HCT116 (cell line): ENCODE data around the gene NCAPD3. TPM values are rescaled to one million over a fixed set of nuclear protein-coding genes. Genes with fewer than 3 reads are reported as not detected.

Experiments
- ATAC-seq: fragments of 200-7000 bp; cut with Tn5 transposase; 2 replicates; pipeline ENCODE4 v1.9.1; 2020; ENCODE audit warnings: mild to moderate bottlenecking, moderate library complexity
- BruUV-seq: library from RNA; stranded (reverse); fragments of 400-500 nt; replicated peaks from 2 replicates; lab custom pipeline; 2021; lab: Mats Ljungman, UMichigan
- CTCF ChIA-PET: fragments of 300-600 bp; sonication (Branson Sonifier 250); formaldehyde crosslinking; loops from one replicate; lab custom pipeline; 2021; ENCODE audit warnings: antibody characterized with exemption; lab: Charles Lee
- POLR2A ChIA-PET: fragments of 300-600, 350-600 bp; sonication (Branson Sonifier 250); formaldehyde crosslinking; loops from one replicate; lab custom pipeline; 2021; ENCODE audit warnings: antibody characterized with exemption; lab: Charles Lee
- RAD21 ChIA-PET, 2 experiments: fragments of 300-600 bp; sonication (Branson Sonifier 250); formaldehyde crosslinking; loops; one replicate each; lab custom pipeline; 2023; ENCODE audit warnings: low total read pairs in 2 of 2; ENCODE audit not compliant: uncharacterized antibody in 2 of 2, unreplicated experiment in 2 of 2, low non-redundant PET in 1 of 2; lab: Charles Lee
- DNase-seq: peaks from one replicate; pipeline ENCODE4 v3.0.0-alpha.2; 2010; ENCODE audit warnings: low read depth, low spot score
- H2AFZ ChIP-seq: fragments of 200-600 bp; shearing (Covaris generic), sonication (generic); 2 replicates; pipeline ENCODE4 v1.6.1; 2017; ENCODE audit warnings: low read depth, mixed run types, mixed read lengths, antibody characterized with exemption, low read length; ENCODE audit not compliant: poor library complexity, severe bottlenecking
- H3K27ac ChIP-seq: 2 replicates; pipeline ENCODE4 v1.5.1; 2012; ENCODE audit warnings: low read depth, low read length
- H3K27me3 ChIP-seq: fragments of 200-600 bp; sonication (generic); 2 replicates; pipeline ENCODE4 v1.6.1; 2016; ENCODE audit warnings: mixed run types, low read length, mixed read lengths; ENCODE audit not compliant: insufficient read depth
- H3K36me3 ChIP-seq, 2 experiments: fragments of 200-500 bp in 1 of 2; fragments of 200-600 bp in 1 of 2; sonication (Bioruptor generic) in 1 of 2; sonication (generic) in 1 of 2; 2 replicates each; pipeline versions ENCODE4 v1.5.1 to v1.6.1; 2014 to 2016; ENCODE audit warnings: low read length in 2 of 2, inconsistent platforms in 1 of 2, mixed read lengths in 1 of 2, mixed run types in 1 of 2; ENCODE audit not compliant: insufficient read depth in 2 of 2, control insufficient read depth in 1 of 2
- H3K4me1 ChIP-seq, 2 experiments: fragments of 200-600 bp in 1 of 2; sonication (generic) in 1 of 2; 2 replicates each; pipeline versions ENCODE4 v1.5.1 to v1.6.1; 2012 to 2017; ENCODE audit warnings: low read length in 2 of 2, inconsistent platforms in 1 of 2, mild to moderate bottlenecking in 1 of 2, mixed read lengths in 1 of 2, mixed run types in 1 of 2, moderate library complexity in 1 of 2; ENCODE audit not compliant: insufficient read depth in 2 of 2, control insufficient read depth in 1 of 2
- H3K4me2 ChIP-seq: fragments of 200-600 bp; sonication (generic); 2 replicates; pipeline ENCODE4 v1.6.1; 2017; ENCODE audit warnings: mixed run types, low read length, mixed read lengths
- H3K4me3 ChIP-seq, 2 experiments: fragments of 200-600 bp in 1 of 2; sonication (generic) in 1 of 2; replicated peaks in 1 of 2; 2 replicates each; pipeline ENCODE4 v1.5.1; 2011 to 2016; ENCODE audit warnings: low read length in 2 of 2, control low read depth in 1 of 2, low read depth in 1 of 2, mild to moderate bottlenecking in 1 of 2, mixed read lengths in 1 of 2, mixed run types in 1 of 2
- H3K79me2 ChIP-seq: fragments of 200-600 bp; sonication (generic); 2 replicates; pipeline ENCODE4 v1.6.1; 2017; ENCODE audit warnings: mild to moderate bottlenecking, mixed run types, low read length, moderate library complexity, mixed read lengths; ENCODE audit not compliant: insufficient read depth
- H3K9ac ChIP-seq: fragments of 200-600 bp; sonication (generic); 2 replicates; pipeline ENCODE4 v1.6.1; 2016; ENCODE audit warnings: low read length, mixed read lengths
- H3K9me2 ChIP-seq: fragments of 200-600 bp; sonication (generic), shearing (Covaris generic); 2 replicates; pipeline ENCODE4 v1.6.1; 2017; ENCODE audit warnings: mixed run types, mild to moderate bottlenecking, moderate library complexity; ENCODE audit not compliant: insufficient read depth
- H3K9me3 ChIP-seq, 2 experiments: fragments of 200-500 bp in 1 of 2; fragments of 200-600 bp in 1 of 2; sonication (Bioruptor generic) in 1 of 2; sonication (generic) in 1 of 2; 2 replicates each; pipeline ENCODE4 v1.6.1; 2014 to 2017; ENCODE audit warnings: low read length in 2 of 2, mixed read lengths in 2 of 2, inconsistent platforms in 1 of 2, low read depth in 1 of 2, mild to moderate bottlenecking in 1 of 2, mixed run types in 1 of 2, moderate library complexity in 1 of 2; ENCODE audit not compliant: control insufficient read depth in 1 of 2, insufficient read depth in 1 of 2
- H4K20me1 ChIP-seq: fragments of 200-600 bp; sonication (generic), shearing (Covaris generic); 2 replicates; pipeline ENCODE4 v1.6.1; 2017; ENCODE audit warnings: mixed run types, mild to moderate bottlenecking, moderate library complexity; ENCODE audit not compliant: insufficient read depth
- ATF3 ChIP-seq: IDR thresholded peaks from 2 replicates; pipeline ENCODE4 v1.6.1; 2012
- CBX3 ChIP-seq: IDR thresholded peaks from 2 replicates; pipeline ENCODE4 v1.6.1; 2012; ENCODE audit warnings: low read depth
- CEBPB ChIP-seq: IDR thresholded peaks from 2 replicates; pipeline ENCODE4 v1.6.1; 2012; ENCODE audit warnings: low read depth
- EGR1 ChIP-seq: IDR thresholded peaks from 2 replicates; pipeline ENCODE4 v1.6.1; 2012; ENCODE audit warnings: low read depth
- ELF1 ChIP-seq: IDR thresholded peaks from 2 replicates; pipeline ENCODE4 v1.6.1; 2012; ENCODE audit warnings: low read depth, borderline replicate concordance
- EZH2 ChIP-seq: fragments of 200-600 bp; sonication (generic); IDR thresholded peaks from 2 replicates; pipeline ENCODE4 v1.6.1; 2017; ENCODE audit warnings: antibody characterized with exemption, mixed run types
- EZH2phosphoT487 ChIP-seq: fragments of 200-600 bp; IDR thresholded peaks from 2 replicates; pipeline ENCODE4 v1.6.1; 2018; ENCODE audit warnings: antibody characterized with exemption, borderline replicate concordance
- FOSL1 ChIP-seq: IDR thresholded peaks from 2 replicates; pipeline ENCODE4 v1.6.1; 2012; ENCODE audit warnings: low read depth
- JUND ChIP-seq: IDR thresholded peaks from 2 replicates; pipeline ENCODE4 v1.6.1; 2012
- POLR2A ChIP-seq: IDR thresholded peaks from 2 replicates; pipeline ENCODE4 v1.7.0; 2011; ENCODE audit warnings: borderline replicate concordance; ENCODE audit not compliant: insufficient read depth, insufficient read length; ENCODE audit errors: extremely low read depth
- POLR2AphosphoS5 ChIP-seq: IDR thresholded peaks from 2 replicates; pipeline ENCODE4 v1.6.1; 2011; ENCODE audit warnings: mild to moderate bottlenecking, low read depth, low read length, moderate library complexity
- SIN3A ChIP-seq: IDR thresholded peaks from 2 replicates; pipeline ENCODE4 v1.6.1; 2012; ENCODE audit warnings: low read depth
- SP1 ChIP-seq: IDR thresholded peaks from 2 replicates; pipeline ENCODE4 v1.6.1; 2012; ENCODE audit warnings: low read depth
- SRF ChIP-seq: IDR thresholded peaks from 2 replicates; pipeline ENCODE4 v1.6.1; 2012; ENCODE audit warnings: low read depth
- TCF7L2 ChIP-seq: IDR thresholded peaks from 2 replicates; pipeline ENCODE4 v1.7.0; 2011; ENCODE audit warnings: borderline replicate concordance, inconsistent platforms; ENCODE audit not compliant: insufficient read depth, insufficient read length; ENCODE audit errors: extremely low read depth
- ZFX ChIP-seq: fragments of 450-650 bp; IDR thresholded peaks from 2 replicates; pipeline ENCODE4 v1.6.1; 2017
- intact Hi-C: fragments of 100-400 bp; cut with micrococcal nuclease; formaldehyde crosslinking; loops from 2 replicates; pipeline ENCODE4 v1.10.0; 2022
- total RNA-seq: library from RNA; stranded (reverse); gene quantifications from one replicate; pipeline ENCODE4 v1.2.1, GENCODE V29; 2021; ENCODE audit not compliant: unreplicated experiment
- TF ChIP-seq, protein P1 (sequence below): IDR thresholded peaks from 2 replicates; pipeline ENCODE4 v1.6.1; 2012; ENCODE audit warnings: low read depth
- TF ChIP-seq, protein P2 (sequence below), 3 experiments: fragments of 200-600 bp in 1 of 3; sonication (generic) in 1 of 3; IDR thresholded peaks in 2 of 3; conservative IDR thresholded peaks in 1 of 3; 2 replicates each; pipeline ENCODE4 v1.5.1; 2012 to 2017; ENCODE audit warnings: low read depth in 2 of 3, low read length in 2 of 3, antibody characterized with exemption in 1 of 3, borderline replicate concordance in 1 of 3, control low read depth in 1 of 3, mild to moderate bottlenecking in 1 of 3, mixed read lengths in 1 of 3, mixed run types in 1 of 3, moderate library complexity in 1 of 3; ENCODE audit not compliant: insufficient read depth in 1 of 3

The NCAPD3 gene
- total RNA-seq, 1 experiment from 2014 or later: 71.0 TPM

- intact Hi-C loops: no loop called here
- no peak overlapping the region for H3K9ac ChIP-seq
- H3K4me1 ChIP-seq: no peaks in the 10 kb centered on the region
- no peak overlapping the region for H2AFZ ChIP-seq
- H3K27ac ChIP-seq: no peak overlapping the region
- H4K20me1 ChIP-seq: no peaks in the 10 kb centered on the region
- no peaks in the 10 kb centered on the region for H3K9me2 ChIP-seq
- no peak overlapping the region for H3K4me3 ChIP-seq
- CTCF ChIA-PET: no interaction called here
- H3K36me3 ChIP-seq: no peaks in the 10 kb centered on the region
- no peak for TF ChIP-seq SIN3A
- no peak for TF ChIP-seq EZH2
- no peak for TF ChIP-seq FOSL1
- no peak for TF ChIP-seq CEBPB
- TF ChIP-seq, protein P1, sequence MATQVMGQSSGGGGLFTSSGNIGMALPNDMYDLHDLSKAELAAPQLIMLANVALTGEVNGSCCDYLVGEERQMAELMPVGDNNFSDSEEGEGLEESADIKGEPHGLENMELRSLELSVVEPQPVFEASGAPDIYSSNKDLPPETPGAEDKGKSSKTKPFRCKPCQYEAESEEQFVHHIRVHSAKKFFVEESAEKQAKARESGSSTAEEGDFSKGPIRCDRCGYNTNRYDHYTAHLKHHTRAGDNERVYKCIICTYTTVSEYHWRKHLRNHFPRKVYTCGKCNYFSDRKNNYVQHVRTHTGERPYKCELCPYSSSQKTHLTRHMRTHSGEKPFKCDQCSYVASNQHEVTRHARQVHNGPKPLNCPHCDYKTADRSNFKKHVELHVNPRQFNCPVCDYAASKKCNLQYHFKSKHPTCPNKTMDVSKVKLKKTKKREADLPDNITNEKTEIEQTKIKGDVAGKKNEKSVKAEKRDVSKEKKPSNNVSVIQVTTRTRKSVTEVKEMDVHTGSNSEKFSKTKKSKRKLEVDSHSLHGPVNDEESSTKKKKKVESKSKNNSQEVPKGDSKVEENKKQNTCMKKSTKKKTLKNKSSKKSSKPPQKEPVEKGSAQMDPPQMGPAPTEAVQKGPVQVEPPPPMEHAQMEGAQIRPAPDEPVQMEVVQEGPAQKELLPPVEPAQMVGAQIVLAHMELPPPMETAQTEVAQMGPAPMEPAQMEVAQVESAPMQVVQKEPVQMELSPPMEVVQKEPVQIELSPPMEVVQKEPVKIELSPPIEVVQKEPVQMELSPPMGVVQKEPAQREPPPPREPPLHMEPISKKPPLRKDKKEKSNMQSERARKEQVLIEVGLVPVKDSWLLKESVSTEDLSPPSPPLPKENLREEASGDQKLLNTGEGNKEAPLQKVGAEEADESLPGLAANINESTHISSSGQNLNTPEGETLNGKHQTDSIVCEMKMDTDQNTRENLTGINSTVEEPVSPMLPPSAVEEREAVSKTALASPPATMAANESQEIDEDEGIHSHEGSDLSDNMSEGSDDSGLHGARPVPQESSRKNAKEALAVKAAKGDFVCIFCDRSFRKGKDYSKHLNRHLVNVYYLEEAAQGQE: no peak
- TF ChIP-seq POLR2A: no peak
- no peak for TF ChIP-seq POLR2AphosphoS5
- no peak for TF ChIP-seq TCF7L2
- no peak for TF ChIP-seq SP1
- TF ChIP-seq JUND: no peak
- TF ChIP-seq, protein P2, sequence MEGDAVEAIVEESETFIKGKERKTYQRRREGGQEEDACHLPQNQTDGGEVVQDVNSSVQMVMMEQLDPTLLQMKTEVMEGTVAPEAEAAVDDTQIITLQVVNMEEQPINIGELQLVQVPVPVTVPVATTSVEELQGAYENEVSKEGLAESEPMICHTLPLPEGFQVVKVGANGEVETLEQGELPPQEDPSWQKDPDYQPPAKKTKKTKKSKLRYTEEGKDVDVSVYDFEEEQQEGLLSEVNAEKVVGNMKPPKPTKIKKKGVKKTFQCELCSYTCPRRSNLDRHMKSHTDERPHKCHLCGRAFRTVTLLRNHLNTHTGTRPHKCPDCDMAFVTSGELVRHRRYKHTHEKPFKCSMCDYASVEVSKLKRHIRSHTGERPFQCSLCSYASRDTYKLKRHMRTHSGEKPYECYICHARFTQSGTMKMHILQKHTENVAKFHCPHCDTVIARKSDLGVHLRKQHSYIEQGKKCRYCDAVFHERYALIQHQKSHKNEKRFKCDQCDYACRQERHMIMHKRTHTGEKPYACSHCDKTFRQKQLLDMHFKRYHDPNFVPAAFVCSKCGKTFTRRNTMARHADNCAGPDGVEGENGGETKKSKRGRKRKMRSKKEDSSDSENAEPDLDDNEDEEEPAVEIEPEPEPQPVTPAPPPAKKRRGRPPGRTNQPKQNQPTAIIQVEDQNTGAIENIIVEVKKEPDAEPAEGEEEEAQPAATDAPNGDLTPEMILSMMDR (IDR thresholded peaks at IDR 0.05 in 2 of 3, conservative IDR thresholded peaks at IDR 0.05 in 1 of 3; ENCODE audit: borderline replicate concordance in 1 of 3, insufficient read depth in 1 of 3, low read depth in 2 of 3, low read length in 2 of 3): no peak
- no peak for TF ChIP-seq EGR1
- no peak for TF ChIP-seq SRF
- TF ChIP-seq ATF3: no peak
- no peak for TF ChIP-seq ELF1
- TF ChIP-seq ZFX: no peak
- TF ChIP-seq CBX3: no peak
- no peak for TF ChIP-seq EZH2phosphoT487
- POLR2A ChIA-PET: no interaction called here
- no TSS peak for BruUV-seq
- H3K79me2 ChIP-seq: no peaks in the 10 kb centered on the region
- ATAC-seq (no peak), DNase-seq (no peak)
- peaks cover 10% of the 10 kb centered on the region for H3K27me3 ChIP-seq
- RAD21 ChIA-PET: no interaction called here
- H3K9me3 ChIP-seq: no peaks in the 10 kb centered on the region
- H3K4me2 ChIP-seq: no peak overlapping the region
Observed at GRCh38 chr11:134110252-134110815, 113.4 kb downstream of the NCAPD3 start.
